Testis (tissue), 3 donors: Measurements from ENCODE around the gene TPM2. TPM values are rescaled to one million over a fixed set of nuclear protein-coding genes. Genes with fewer than 3 reads are reported as not detected.
A peak's percentile ranks its signal among the peaks of the same experiment; 100 is the strongest.

ENCODE experiments used
- DNase-seq: peaks from one replicate; pipeline ENCODE4 v3.0.0-alpha.2; 2019
- H3K27ac ChIP-seq, 2 donors: fragments of 200-600 bp; sonication (generic); one replicate each; pipeline ENCODE4 v1.5.1; 2019
- H3K27me3 ChIP-seq: fragments of 200-600 bp; sonication (generic); one replicate; pipeline ENCODE4 v1.5.1; 2019
- H3K36me3 ChIP-seq: fragments of 200-600 bp; sonication (generic); one replicate; pipeline ENCODE4 v1.5.1; 2017; ENCODE audit warnings: low read depth; ENCODE audit errors: missing control alignments
- H3K4me1 ChIP-seq: fragments of 200-600 bp; sonication (generic); one replicate; pipeline ENCODE4 v1.5.1; 2019
- H3K4me3 ChIP-seq, 2 donors: fragments of 200-600 bp; sonication (generic); one replicate each; pipeline ENCODE4 v1.5.1; 2017 to 2019
- H3K9me3 ChIP-seq: fragments of 200-600 bp; sonication (generic); one replicate; pipeline ENCODE4 v1.5.1; 2017
- POLR2A ChIP-seq: fragments of 450-650 bp; IDR thresholded peaks from one replicate; pipeline ENCODE4 v1.6.1; 2017; ENCODE audit warnings: antibody characterized with exemption, mild to moderate bottlenecking, moderate library complexity
- WGBS, 2 donors: methylation state at CpG; one replicate each; pipeline ENCODE4 v1.1.5; 2018; 5-methylcytosine and 5-hydroxymethylcytosine counted together
- intact Hi-C: fragments of 100-400 bp; cut with DNase I; formaldehyde crosslinking; loops from one replicate; pipeline ENCODE4 v1.15.1; 2023; ENCODE audit warnings: low total_unique reads
- polyA plus RNA-seq: library from polyadenylated mRNA; stranded (reverse); fragments of 350-450 nt; fragmentation: Illumina TruSeq; extraction: RNeasy Lipid Tissue Mini Kit (QIAGEN cat#74804); gene quantifications from one replicate; pipeline ENCODE4 v1.2.3, GENCODE V29; 2014; ENCODE audit warnings: low read depth, low replicate concordance; ENCODE audit not compliant: insufficient read depth
- total RNA-seq, 2 donors: library from RNA; depleted of rRNA; stranded (reverse); fragments of >200 nt; gene quantifications; one replicate each; pipeline ENCODE4 v1.2.3, GENCODE V29; 2016
- TF ChIP-seq, protein P1 (sequence below), 3 experiments: fragments of 450-650 bp in 2 of 3; fragments of 200-600 bp in 1 of 3; sonication (generic) in 1 of 3; IDR thresholded peaks; one replicate each; pipeline ENCODE4 v1.5.1; 2016 to 2019; ENCODE audit warnings: antibody characterized with exemption in 3 of 3, mild to moderate bottlenecking in 2 of 3, moderate library complexity in 1 of 3

The TPM2 gene
- total and polyA plus RNA-seq, 3 donors from 2014 or later, result 182 to 369 (median 211) TPM

DNA sequence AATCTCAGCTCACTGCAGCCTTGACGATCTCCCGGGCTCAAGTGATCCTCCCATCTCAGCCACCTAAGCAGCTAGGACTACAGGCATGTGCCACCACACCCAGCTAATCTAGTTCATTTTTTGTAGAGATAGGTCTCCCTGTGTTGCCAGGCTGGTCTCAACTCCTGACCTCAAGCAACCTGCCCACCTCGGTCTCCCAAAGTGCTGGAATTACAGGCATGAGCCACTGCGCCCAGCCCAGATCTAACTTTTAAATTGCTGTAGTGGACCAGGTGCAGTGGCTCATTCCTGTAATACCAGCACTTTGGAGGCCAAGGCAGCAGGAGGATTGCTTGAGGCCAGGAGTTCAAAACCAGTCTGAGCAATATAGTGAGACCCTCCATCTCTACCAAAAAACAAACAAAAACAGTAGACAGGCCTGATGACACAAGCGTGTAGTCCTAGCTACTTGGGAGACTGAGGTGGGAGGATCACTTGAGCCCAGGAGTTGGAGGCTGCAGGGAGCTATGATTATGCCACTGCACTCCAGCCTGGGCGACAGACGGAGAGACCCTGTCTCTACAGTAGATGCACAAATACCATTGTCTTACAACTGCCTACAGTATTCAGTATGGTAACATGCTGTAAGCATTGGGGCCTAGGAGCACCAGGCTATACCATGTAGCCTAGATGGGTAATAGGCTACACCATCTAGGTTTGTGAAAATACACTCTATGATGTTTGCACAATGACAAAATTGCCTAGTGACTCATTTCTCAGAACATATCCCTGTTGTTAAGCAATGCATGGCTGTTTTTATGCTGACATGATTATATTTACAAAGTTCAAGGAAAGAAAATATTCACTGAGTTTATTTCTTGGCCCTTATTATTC is 37.5 kb downstream of the TPM2 start:
- intact Hi-C loops, result no loop called here
- no peaks in the 10 kb centered on the region for H3K9me3 ChIP-seq
- peak; percentile 4 for DNase-seq
- TF ChIP-seq, protein P1, sequence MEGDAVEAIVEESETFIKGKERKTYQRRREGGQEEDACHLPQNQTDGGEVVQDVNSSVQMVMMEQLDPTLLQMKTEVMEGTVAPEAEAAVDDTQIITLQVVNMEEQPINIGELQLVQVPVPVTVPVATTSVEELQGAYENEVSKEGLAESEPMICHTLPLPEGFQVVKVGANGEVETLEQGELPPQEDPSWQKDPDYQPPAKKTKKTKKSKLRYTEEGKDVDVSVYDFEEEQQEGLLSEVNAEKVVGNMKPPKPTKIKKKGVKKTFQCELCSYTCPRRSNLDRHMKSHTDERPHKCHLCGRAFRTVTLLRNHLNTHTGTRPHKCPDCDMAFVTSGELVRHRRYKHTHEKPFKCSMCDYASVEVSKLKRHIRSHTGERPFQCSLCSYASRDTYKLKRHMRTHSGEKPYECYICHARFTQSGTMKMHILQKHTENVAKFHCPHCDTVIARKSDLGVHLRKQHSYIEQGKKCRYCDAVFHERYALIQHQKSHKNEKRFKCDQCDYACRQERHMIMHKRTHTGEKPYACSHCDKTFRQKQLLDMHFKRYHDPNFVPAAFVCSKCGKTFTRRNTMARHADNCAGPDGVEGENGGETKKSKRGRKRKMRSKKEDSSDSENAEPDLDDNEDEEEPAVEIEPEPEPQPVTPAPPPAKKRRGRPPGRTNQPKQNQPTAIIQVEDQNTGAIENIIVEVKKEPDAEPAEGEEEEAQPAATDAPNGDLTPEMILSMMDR (IDR thresholded peaks at IDR 0.05), result no peak
- no peak for TF ChIP-seq POLR2A
- no peaks in the 10 kb centered on the region for H3K36me3 ChIP-seq
- H3K27ac ChIP-seq, result no peak overlapping the region
- H3K27me3 ChIP-seq, result no peaks in the 10 kb centered on the region
- peaks cover 2% of the 10 kb centered on the region for H3K4me1 ChIP-seq
- 79 to 84% methylated on average over 7 of the region's 7 CpGs for WGBS, 2 donors
- no peak overlapping the region for H3K4me3 ChIP-seq

DNA sequence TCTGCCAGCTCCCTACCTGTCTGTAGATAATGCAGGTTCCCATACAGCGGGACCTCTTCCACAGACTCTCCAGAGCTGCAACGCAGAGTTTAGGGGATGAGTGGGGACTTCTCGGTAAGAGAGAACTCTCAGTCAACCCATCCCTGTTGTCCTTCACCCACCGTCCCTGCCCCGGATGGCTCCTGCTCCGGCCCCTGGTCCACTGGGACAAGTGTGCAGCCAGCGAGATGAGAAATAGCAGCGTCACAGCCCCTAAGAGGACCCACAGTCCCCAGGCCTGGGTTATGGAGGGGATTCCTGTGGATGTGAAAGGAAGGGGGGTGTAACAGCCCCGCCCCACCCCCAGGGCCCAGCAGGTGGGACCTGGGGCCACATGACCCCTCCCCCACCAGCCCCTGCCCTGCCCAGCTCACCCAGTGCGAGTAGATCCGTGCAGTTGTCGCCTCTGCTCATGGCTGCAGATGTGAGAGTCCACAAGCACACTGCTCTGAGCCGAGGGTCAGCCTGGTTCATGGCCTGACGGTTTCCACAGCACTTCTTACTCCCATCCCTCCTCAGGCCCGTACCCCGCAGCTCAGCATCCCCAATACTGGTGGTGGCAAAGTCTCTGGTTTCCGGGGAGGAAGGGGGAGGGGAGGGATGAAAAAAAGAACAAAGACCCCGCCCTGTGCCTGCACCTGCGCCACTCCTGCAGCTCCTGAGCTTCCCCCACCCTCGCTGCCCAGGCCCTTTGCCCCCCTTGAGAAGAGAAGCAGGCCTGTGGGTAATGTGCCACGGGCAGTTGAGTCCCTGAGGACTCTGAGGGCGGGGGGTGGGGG is 39.2 kb downstream of the TPM2 start, which contains the start of gene SIT1:
SIT1 (minus strand) TSS at position 591 of the 818 bp plus-strand sequence; CDS start at position 513, 78 bp downstream.
- no peak within 1 kb of the TSS for H3K27ac ChIP-seq

GRCh38 chr9:35649431-35650340 is 40.0 kb downstream of the TPM2 start:
- intact Hi-C loops, result no loop called here
- Histone ChIP-seq H3K9me3 (no peaks in the 10 kb centered on the region), H3K36me3 (no peaks in the 10 kb centered on the region), H3K4me1 (peaks cover 4% of the 10 kb centered on the region), H3K4me3 (no peak overlapping the region), H3K27ac (no peak overlapping the region), H3K27me3 (no peaks in the 10 kb centered on the region)
- WGBS, 2 donors, result 73 to 90% methylated on average over 11 to 26 of the region's 26 CpGs
- DNase-seq, result no peak
- TF ChIP-seq, protein P1 (IDR thresholded peaks at IDR 0.05), result no peak
- no peak for TF ChIP-seq POLR2A

More for the DNA sequence above, 39.2 kb downstream of the TPM2 start, which contains the start of gene SIT1:
- intact Hi-C loops, result no loop called here
- Histone ChIP-seq H3K4me1 (peaks cover 4% of the 10 kb centered on the region), H3K27me3 (no peaks in the 10 kb centered on the region), H3K9me3 (no peaks in the 10 kb centered on the region), H3K36me3 (no peaks in the 10 kb centered on the region), H3K4me3 (no peak within 1 kb of the TSS)
- 77 to 78% methylated on average over 16 to 22 of the region's 22 CpGs for WGBS, 2 donors
- TF ChIP-seq, protein P1 (IDR thresholded peaks at IDR 0.05), result no peak
- no peak for TF ChIP-seq POLR2A
- DNase-seq, result no peak

DNA sequence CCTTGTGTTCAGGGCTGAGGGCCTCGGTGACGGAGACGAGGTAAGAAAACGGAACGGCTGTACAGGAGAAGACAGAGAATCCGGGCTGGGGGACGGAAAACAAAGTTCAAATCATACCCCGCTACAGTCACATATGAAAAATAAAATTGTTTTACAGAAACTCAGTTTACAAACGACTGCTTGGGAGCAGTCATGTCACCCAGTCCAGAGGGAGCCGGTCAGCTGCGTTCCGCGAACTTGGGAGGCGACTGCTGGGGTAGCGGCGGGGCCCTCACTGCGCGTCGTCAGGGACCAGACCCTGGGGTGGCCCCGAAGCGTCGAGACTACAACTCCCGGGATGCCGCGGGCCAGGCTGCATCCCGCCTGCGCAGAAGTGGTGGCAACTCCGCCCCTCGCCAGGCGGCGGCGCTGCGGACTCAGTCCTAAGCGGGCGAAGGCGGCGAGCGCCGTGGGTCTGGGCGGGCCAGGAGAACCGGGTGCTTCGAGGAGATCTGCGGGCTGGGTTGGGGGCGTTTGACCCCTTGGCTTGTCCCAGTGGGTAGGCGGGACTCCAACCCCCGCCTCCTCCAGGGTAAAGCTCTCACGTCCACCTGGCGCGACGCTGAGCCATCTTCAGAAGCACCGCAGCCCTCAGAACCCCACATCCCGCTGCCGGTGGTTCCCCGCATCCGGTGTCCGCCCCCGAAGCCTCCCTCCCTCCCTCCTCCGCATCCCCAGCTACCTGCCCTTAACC is 43.0 kb downstream of the TPM2 start:
- H3K36me3 ChIP-seq, result no peaks in the 10 kb centered on the region
- peak overlapping the region; percentile 40 to 75 for H3K27ac ChIP-seq
- peak; percentile 95 for DNase-seq
- no peaks in the 10 kb centered on the region for H3K27me3 ChIP-seq
- H3K9me3 ChIP-seq, result no peaks in the 10 kb centered on the region
- WGBS, 2 donors, result 1% methylated on average over 14 to 53 of the region's 58 CpGs
- peaks cover 4% of the 10 kb centered on the region for H3K4me1 ChIP-seq
- intact Hi-C loops, result no loop called here
- H3K4me3 ChIP-seq, result peak overlapping the region; percentile 66 to 68
- peak; percentile 50 for TF ChIP-seq POLR2A
- TF ChIP-seq, protein P1 (IDR thresholded peaks at IDR 0.05), result peak; percentile 92 to 98 (median 94)
